ENCODE measurements around the gene RTN1.
"Not testable (repeated sequence)": the region's sequence is repeated elsewhere in the genome, so short reads cannot be mapped to it uniquely, and the experiment has no call there.

The RTN1 gene

DNA sequence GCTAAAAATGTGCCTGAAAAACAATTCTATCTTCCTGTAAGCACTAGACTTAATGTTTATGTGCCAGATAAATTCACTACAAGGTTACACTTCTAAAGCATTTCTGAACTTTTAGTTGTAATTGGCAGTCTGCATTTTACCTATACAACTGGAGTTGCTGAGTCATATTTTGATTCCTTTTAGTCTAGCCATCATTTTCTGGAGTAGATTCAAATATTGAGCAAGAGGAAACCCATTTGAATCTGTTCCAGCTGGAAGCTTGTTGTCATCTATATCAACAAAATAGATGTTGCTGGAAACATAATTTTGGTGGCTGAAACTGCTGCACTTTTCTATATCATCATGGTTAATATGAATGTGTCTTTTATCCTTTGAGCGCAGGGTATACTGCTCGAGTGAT lies 171.8 kb downstream of the RTN1 start:
- DNase-seq: no peak

DNA sequence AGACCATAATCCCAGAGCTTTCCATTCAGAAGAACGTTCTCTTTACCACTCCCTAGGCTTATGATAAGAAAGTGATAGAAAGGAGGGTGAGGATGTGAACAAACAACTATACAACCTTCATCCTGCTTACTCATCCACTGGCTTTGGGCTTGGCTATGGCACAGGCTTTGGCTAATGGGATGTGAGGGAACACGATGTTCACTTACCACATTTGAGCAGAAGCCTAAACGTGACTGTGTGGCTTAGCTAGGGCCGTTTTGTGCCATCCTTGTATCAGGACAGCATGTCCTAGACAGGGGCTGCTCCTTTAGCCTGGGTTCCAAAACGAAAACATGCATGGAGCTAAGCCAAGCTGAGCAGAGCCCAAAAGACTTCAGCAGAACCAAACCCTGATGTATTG lies 175.4 kb downstream of the RTN1 start:
- DNase-seq: no peak

DNA sequence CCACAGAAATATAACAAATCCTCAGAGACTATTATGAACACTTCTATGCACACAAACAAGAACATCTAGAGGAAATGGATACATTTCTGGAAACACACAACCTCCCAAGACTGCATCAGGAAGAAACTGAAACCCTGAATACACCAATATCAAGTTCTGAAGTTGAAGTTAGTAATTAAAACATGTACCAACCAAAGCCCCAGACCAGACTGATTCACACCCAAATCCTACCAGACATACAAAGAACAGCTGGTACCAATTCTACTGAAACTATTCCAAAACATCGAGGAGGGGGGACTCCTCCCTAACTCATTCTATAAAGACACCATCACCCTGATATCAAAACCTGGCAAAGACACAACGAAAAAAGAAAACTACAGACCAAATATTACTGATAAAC lies 179.3 kb downstream of the RTN1 start:
- DNase-seq: no peak

DNA sequence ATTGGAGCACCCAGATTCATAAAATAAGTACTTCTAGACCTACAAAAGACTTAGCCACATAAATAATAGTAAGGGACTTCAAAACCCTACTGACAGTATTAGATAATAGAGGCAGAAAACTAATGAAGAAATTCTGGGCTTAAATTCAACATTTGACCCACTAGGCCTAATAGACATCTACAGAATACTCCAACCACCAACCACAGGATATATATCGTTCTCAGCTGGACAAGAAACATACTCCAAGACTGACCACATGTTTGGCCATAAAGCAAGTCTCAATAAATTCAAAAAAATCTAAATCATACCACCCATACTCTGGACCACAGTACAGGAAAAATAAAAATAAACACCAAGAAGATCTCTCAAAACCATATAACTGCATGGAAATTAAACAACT lies 180.2 kb downstream of the RTN1 start:
- DNase-seq: no peak

DNA sequence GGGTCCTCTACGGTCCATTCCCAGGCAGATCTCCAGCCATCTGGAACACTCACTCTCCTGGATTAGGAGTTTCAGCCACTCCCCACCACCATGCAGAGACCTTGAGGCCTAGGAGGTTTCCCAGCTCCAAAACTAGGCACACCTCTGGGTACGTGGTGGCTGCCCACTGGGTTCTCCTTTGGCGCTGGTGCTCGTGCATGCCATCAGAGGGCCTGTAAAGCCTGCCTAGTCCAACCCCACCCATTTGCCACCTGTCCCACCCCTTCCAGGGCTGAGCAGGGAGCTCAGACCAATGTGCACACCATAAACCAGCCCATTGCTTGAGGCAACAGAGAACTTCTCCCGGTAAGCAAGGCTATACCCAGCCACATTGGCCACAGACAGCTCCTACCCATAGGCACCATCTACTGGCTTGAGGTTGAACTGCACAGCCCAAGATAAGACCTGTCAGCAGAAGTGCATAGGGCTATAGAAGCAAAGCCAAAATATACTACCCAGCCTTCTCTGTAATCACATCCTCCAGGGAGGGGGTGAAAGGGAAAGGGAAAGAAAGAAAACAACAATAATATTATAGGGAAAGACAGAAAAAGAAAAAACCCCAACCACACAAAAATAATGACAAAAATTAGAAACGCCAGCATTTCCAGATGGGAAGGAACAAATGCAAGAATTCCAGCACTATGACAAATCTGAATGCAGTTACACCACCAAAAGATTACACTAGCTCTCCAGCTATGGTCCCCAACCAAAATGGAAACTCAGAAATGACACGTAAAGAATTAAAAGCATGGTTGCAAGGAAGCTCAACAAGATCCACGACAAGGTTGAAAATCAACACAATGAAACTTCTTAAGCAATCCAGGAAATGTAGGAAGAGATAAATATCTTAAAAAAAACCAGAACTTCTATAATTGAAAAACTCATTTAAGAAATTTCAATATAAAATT lies 182.1 kb downstream of the RTN1 start:
- DNase-seq: no peak

DNA sequence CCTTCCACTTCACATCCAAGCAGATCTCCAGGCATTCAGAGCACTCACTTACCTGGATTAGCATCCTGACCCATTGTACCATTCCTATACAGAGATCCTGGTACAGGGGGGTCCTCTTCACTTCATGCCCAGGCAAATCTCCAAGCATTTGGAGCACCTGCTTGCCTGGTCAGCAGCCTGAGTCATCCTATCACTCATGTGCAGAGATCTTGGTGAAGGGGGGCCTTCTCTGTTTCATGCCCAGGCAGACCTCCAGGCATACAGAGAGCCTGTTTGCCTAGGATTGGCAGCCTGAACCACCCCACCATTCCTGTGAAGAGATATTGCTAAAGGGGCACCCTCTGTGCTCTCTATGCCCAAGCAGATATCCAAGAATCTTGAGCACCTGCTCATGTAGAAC lies 182.9 kb downstream of the RTN1 start:
- no peak for DNase-seq

DNA sequence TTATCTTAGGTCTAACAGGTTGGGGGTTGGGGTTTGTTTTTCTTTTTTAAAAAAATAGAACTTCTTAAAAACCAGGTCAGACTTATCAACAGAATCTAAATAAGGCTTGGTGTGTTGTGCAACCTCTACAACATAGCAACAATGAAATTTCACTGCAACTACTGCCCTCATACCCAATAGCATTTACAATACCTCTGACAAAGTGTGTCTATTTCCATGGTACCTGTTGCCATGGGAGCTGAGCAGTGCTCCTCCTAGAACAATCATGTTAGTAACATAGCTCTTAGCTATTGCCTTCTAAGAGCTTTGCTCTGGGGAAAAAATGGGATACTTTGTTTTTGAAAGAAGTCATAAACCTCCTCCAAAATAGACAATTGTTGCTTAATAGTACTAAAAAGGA lies 190.7 kb downstream of the RTN1 start:
- no peak for DNase-seq

DNA sequence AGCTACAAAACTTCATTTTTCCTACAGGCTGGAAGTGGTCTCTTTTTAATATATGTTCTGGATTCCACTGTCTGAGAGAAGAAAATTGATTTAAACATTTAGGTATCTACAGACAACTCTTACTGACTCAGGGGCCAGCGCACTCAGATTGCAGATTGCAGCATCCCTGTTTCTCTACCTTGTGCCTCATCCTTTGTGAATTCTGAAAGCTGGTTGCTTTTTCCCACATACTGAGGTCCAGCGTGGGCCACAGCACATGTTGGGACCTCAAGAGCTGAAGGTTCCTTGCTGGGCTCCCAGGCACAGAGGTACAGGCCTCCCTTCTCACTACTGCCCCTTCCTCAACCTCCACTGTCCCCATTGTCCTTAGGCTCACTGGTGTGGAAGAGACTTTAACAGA lies 192.2 kb downstream of the RTN1 start:
- no peak for DNase-seq

DNA sequence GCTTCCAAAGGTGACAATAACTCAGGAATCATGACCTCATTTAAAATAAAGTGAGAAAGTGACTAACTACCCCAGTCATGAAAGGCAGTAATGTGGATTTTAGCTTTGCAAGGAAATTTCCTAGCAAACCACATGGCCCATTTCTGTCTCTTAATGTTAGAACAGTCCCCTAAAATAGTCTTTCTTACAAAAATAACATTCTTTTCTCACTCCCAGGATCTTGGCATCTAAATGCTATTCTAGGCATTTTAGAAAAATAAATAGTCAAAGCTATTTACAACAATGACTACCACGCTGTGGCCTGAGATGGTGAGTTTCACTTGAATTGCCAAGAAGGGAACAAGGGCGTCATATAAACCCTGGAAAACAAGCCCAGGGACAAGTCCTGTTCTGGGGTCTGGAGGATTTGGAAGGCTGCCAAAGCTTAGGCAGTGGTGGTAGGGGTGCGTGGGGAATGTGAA lies 192.8 kb downstream of the RTN1 start:
- DNase-seq: no peak

DNA sequence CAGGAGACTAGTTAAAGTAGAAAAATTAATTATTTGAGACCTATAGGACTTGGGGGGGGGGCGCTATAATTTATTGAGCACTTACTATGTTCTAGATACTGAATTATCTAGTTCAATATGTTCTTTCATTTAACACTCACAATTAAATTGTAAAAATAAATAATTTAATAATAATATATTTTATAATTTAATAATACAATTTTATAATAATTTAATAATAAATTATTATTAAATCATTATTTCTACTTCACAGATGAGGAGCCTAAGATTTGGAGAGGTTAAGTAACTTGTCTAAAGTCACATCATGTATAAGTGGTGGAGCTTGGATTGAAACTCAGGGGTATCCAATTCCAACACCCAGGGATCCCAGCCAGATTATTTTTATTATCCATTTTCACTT lies 195.2 kb downstream of the RTN1 start:
- no peak for DNase-seq

DNA sequence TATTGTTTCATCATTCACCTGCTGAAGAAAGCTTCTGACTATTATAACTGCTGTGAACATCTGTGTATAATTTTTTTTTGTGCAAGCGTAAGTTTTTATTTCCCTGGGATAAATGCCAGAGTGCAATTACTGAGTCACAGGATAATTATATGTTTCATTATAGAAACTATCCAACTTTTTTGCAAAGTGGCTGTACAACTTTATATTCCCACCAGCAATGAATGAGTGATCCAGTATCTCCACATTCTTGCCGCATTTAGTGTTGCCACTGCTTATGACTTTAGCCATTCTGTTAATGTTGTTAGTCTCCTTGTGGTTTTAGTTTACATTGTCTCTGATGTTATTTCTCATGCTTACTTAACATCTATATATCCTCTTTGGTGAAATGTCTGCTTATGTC lies 205.8 kb downstream of the RTN1 start:
- no peak for DNase-seq

DNA sequence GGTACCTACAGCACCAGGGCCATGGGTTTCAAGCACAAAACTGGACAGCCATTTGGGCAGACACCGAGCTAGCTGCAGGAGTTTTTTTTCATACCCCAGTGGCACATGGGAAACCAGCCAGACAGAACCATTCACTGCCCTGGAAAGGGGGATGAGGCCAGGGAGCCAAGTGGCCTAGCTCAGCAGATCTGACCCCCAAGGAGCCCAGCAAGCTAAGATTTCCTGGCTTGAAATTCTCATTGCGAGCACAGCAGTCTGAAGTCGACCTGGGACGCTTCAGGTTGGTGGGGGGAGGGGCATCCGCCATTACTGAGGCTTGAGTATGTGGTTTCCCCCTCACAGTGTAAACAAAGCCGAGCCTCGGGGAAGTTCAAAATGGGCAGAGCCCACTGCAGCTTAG lies 212.8 kb downstream of the RTN1 start:
- DNase-seq: no peak

DNA sequence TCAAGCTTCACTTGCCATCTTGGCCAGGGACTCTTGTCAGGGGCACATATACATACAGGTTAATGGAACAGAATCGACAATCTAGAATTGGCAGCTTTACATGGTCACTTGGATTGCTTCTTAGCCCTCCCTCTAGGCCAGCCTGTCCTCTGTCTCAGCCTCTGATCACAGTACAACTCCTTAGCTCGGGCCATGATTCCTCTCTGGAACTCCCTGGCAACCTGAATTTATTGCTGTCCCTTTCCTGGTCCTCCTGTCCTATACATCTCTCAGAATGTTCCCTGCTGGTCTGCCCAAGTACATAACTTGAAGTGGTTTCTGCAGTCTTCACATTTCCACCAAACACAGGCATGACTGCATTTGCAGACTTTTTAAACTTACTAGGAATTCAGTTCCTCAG lies 214.1 kb downstream of the RTN1 start:
- no peak for DNase-seq

DNA sequence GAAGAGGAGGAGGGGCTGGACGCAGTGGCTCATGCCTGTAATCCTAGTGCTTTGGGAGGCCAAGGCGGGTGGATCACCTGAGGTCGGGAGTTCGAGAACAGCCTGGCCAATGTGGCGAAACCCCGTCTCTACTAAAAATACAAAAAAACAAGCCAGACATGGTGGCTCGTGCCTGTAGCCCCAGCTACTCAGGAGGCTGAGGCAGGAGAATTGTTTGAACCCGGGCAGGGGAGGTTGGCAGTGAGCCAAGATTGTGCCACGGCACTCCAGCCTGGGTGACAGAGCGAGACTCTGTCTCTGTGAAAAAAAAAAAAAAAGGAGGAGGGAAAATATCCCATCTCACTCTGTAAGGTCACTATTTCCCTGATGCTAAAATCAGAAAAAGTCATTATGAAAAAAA lies 216.4 kb downstream of the RTN1 start:
- not testable (repeated sequence) for DNase-seq

DNA sequence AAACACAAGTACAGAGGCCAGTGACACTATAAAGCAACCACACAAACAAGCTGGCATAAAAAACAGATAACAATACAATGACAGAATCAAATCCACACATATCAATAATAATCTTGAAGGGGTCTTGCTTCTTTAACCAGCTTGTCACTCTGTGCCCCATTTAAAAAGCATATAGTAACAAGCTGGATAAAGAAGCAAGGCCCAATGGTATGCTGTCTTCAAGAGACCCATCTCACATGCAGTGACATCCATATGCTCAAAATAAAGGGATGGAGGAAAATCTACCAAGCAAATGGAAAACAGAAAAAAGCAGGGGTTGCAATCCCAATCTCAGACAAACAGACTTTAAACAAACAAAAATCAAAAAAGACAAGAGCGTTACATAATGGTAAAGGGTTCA lies 223.7 kb downstream of the RTN1 start:
- DNase-seq: not testable (repeated sequence)

DNA sequence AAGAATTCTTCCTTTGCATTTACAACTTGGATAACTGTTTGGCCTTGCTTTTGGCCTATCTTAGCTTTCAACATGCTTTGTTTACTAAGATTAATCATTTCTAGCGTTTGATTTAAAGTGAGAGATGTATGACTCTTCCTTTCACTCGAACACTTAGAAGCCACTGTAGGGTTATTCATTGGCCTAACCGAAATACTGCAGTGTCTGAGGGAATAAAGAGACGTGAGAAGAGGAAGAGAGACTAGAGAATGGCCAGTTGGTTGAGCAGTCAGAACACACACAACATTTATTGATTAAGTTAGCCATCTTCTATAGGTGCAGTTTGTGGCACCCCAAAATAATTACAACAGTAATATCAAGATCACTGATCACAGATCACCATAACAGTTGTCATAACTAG lies 231.7 kb downstream of the RTN1 start:
- no peak for DNase-seq

DNA sequence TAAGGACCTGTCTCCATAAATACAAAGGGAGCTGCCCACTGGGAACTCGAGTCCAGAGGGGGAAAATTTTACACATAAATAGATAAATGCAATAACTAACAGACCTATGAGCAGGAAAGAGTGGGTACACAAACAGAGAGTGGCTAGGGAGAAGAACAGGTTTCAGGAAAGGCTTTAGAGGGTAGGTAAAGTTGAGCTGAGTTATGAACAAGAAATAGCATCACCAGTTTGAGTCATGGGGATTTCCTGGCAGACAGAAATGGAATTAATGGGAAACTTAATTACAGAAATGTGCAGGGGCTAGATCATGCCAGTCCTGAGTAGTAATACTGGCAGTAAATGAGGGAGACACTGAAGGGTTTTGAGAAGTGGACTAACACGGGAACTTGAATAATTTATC lies 236.0 kb downstream of the RTN1 start:
- DNase-seq: no peak

DNA sequence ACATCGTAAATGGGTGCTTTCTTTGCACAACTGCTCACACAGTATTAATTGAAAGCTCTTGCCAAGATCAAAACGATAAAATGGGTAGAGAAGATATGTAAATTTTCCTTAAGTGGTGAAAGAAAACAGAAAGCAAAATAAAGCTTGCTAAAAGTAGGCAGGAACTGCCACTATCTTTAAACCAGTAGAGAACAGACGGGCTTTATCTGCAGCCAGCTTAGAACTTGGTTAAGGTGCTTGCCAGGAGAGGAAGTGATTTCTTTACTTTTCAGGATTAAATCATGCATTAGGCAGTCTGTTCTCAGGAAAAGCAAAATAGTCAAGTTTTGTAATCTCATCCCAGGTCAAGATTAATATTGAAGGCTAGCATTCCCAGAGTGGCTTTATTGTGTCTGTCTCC lies 237.1 kb downstream of the RTN1 start:
- DNase-seq: no peak

DNA sequence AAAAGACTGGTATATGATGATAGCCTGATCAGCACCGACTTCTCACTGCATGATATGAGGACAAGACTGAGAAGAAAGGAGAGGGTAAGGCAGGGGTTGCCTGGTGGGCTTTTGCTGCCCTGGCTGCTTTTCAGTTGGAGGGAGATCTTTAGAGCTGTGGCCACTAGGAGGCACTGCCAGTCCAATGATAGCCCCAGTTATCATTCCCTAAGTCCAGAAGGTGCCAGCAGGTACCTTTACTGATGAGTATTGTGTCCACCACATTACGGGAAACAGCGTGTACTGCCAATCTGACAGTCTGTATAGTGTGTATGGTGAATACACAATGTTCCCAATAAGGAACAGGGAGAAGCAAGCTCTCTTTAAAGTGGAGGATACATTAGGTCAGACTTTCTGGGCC lies 238.2 kb downstream of the RTN1 start:
- DNase-seq: no peak

DNA sequence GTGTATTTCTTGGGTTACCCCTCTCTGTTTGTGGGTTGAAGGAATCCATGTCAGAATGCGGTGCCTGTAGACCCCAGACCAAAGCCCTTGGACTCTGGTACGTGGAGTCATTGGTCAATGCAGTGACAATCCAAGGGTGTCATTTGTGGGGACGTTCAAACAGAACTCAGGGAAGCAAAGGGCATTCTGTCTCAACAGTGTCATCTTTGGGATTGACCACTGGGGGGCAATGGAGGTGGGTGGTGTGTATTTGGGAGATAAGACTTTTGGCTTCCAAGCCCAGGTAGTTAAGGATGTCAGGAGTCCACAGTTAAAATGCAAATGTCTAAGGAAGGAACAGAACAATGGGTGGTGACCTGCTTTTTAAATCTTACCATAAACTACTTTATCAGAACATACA lies 239.3 kb downstream of the RTN1 start:
- DNase-seq: no peak

DNA sequence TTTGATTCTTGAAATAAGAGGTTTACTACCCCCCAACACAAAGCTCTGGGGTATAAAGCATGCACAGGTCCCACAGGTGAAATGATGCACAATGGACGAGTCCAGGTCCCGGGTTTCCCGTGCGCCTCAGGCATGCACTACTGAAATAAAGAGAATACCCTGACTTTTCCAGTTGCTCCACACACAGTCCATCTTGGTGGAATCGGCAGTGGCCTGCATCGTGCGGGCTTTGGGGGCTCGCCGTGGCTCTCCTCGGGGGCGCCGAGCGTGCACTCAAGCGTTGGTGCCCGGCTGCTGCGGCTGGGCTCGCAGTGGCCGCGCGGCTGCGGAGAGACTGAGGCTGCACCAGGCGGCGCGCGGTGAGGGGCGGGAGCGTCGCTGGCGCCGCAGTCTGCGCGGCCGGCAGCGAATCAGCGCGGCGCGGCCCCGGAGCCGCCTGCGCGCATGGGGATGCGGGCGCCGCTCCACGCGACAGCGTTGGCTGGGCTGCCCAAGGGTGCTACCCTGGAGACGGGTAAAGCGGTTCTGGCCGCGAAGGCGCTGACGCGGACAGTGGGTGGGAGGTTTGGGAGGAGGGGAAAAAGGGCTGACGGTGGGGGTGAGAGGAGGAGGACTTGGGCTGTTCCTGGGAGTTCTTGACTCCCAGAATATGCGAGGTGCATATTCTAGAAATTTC lies 240.2 kb downstream of the RTN1 start:
- no peak for DNase-seq

DNA sequence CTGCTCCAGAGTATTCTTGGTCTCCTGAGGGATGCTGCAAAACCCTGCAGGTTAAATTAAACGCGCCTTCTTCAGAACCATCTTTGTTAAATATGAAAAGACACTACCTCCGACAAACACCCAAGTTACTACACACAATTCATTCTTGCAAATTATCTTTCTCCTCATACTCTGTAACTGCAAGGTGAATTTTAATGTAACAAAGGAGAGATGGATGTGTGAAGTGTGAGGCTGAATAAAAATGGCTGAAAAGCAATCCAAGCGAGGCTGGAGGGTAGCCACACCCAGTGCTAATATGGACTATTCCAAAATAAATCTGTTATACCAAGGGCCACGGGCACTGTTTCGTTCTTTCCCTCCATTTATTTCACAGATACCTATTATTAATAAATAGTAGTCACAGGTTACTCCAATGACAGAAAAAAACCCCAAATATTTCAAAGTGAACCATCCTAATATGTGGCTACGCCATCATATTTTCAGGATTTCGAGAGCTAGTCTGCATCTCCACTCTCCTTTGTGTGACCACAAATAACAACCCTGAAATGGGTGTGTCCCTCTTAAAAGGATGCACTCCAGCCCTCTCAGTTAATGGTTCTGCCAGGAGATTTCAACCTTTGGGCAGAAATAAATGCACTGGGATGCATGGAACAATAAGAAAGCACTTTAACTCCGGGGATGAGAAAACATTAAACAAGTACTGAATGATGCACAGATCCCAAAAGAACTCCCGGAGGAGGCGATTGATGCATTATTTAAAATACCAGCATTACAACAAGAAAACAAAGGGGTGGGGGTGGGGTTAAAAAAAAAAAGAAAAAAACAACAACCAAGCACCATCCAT lies 240.9 kb downstream of the RTN1 start:
- DNase-seq: no peak

DNA sequence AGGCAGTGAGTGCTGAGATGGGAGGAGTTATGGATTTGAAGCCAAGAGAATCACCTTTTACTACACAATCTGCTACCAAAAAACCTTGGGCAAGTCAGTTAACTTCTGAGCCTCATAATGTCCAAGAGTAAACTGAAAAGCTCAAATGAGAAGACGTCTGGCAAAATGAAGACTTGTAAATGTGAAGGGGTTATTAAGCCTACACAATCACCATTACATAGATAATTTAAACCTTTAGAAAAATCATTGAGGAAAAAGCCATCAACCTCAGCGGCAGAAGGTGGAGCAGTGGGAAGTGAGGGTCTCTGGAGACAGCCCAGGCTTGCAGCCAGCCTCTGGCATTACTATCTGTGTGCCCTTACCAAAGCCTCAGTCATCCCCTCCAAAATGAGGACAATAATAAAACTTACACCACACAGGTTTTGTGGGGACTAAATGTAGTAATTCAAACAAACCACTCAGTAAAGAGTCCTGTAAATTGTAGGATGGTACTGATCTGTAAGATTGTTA lies 243.5 kb downstream of the RTN1 start:
- DNase-seq: no peak
